DND-41 (cell line): Measurements from ENCODE around the gene TMEM150A.

Source experiments
- ATAC-seq: fragments of 200-7000 bp; cut with Tn5 transposase; 3 replicates; pipeline ENCODE4 v1.9.1; 2021; ENCODE audit warnings: low read depth; ENCODE audit not compliant: insufficient read depth
- DNase-seq: peaks from one replicate; pipeline ENCODE4 v3.0.0-alpha.2; 2020
- H2AFZ ChIP-seq: 2 replicates; pipeline ENCODE4 v1.6.0; 2012; ENCODE audit warnings: low read depth, low read length
- H3K27ac ChIP-seq: 2 replicates; pipeline ENCODE4 v1.5.1; 2012; ENCODE audit warnings: low read length, inconsistent platforms
- H3K27me3 ChIP-seq: fragments of 200-600 bp; sonication (generic); 2 replicates; pipeline ENCODE4 v1.6.0; 2012; ENCODE audit warnings: low read length, mild to moderate bottlenecking, inconsistent platforms; ENCODE audit not compliant: insufficient read depth, poor library complexity
- H3K36me3 ChIP-seq: 2 replicates; pipeline ENCODE4 v1.5.1; 2012; ENCODE audit warnings: low read length, inconsistent platforms; ENCODE audit not compliant: insufficient read depth
- H3K4me1 ChIP-seq: 2 replicates; pipeline ENCODE4 v1.5.1; 2012; ENCODE audit warnings: mild to moderate bottlenecking, low read length; ENCODE audit not compliant: insufficient read depth
- H3K4me2 ChIP-seq: 2 replicates; pipeline ENCODE4 v1.6.0; 2012; ENCODE audit warnings: mild to moderate bottlenecking, moderate library complexity, low read length, inconsistent platforms; ENCODE audit not compliant: insufficient read depth
- H3K4me3 ChIP-seq, 2 experiments: fragments of 200-600 bp in 1 of 2; shearing (Covaris generic) in 1 of 2; 2 replicates each; pipeline ENCODE4 v1.5.1; 2012 to 2016; ENCODE audit warnings: inconsistent platforms in 2 of 2, low read length in 2 of 2, mild to moderate bottlenecking in 2 of 2, low read depth in 1 of 2, moderate library complexity in 1 of 2
- H3K79me2 ChIP-seq: 2 replicates; pipeline ENCODE4 v1.6.0; 2012; ENCODE audit warnings: low read length, inconsistent platforms; ENCODE audit not compliant: insufficient read depth
- H3K9ac ChIP-seq: 2 replicates; pipeline ENCODE4 v1.6.0; 2012; ENCODE audit warnings: low read depth, mild to moderate bottlenecking, inconsistent platforms, low read length, moderate library complexity
- H3K9me3 ChIP-seq: 2 replicates; pipeline ENCODE4 v1.5.1; 2012; ENCODE audit warnings: low read length, moderate library complexity, mild to moderate bottlenecking, inconsistent platforms; ENCODE audit not compliant: insufficient read depth, severe bottlenecking
- H4K20me1 ChIP-seq: 2 replicates; pipeline ENCODE4 v1.6.0; 2012; ENCODE audit warnings: low read length; ENCODE audit not compliant: insufficient read depth
- CTCF ChIP-seq: IDR thresholded peaks from 2 replicates; pipeline ENCODE4 v1.5.1; 2012; ENCODE audit warnings: borderline replicate concordance, low read length, moderate library complexity, mild to moderate bottlenecking; ENCODE audit not compliant: poor library complexity, severe bottlenecking; ENCODE audit errors: extremely low read depth
- EZH2 ChIP-seq: IDR thresholded peaks from 3 replicates; pipeline ENCODE4 v1.6.1; 2012; ENCODE audit warnings: borderline replicate concordance, low read depth, mild to moderate bottlenecking, moderate library complexity, low read length, inconsistent platforms; ENCODE audit not compliant: severe bottlenecking

The TMEM150A gene

GRCh38 chr2:85579266-85579935 is 23.1 kb downstream of the TMEM150A start:
- no peaks in the 10 kb centered on the region for H3K79me2 ChIP-seq
- H3K27me3 ChIP-seq, result peaks cover 24% of the 10 kb centered on the region
- no peak for TF ChIP-seq EZH2
- TF ChIP-seq CTCF, result no peak
- H3K4me2 ChIP-seq, result no peak overlapping the region
- no peak for ATAC-seq
- no peak overlapping the region for H3K4me3 ChIP-seq
- H3K9me3 ChIP-seq, result no peaks in the 10 kb centered on the region
- peaks cover 8% of the 10 kb centered on the region for H3K4me1 ChIP-seq
- no peak for DNase-seq
- no peak overlapping the region; the same call in 1 of the 2 replicates for H2AFZ ChIP-seq
- H3K36me3 ChIP-seq, result no peaks in the 10 kb centered on the region
- no peak overlapping the region for H3K9ac ChIP-seq
- no peak overlapping the region for H3K27ac ChIP-seq
- no peaks in the 10 kb centered on the region for H4K20me1 ChIP-seq

GRCh38 chr2:85578243-85579180 is 24.0 kb downstream of the TMEM150A start:
- no peak for ATAC-seq
- Histone ChIP-seq H3K36me3 (no peaks in the 10 kb centered on the region), H3K79me2 (no peaks in the 10 kb centered on the region), H2AFZ (no peak overlapping the region), H3K4me2 (no peak overlapping the region), H4K20me1 (no peaks in the 10 kb centered on the region), H3K4me3 (no peak overlapping the region), H3K9ac (no peak overlapping the region), H3K27ac (no peak overlapping the region), H3K27me3 (peaks cover 24% of the 10 kb centered on the region), H3K4me1 (peaks cover 1% of the 10 kb centered on the region), H3K9me3 (no peaks in the 10 kb centered on the region)
- TF ChIP-seq EZH2 (no peak), CTCF (no peak)
- DNase-seq, result no peak

GRCh38 chr2:85577386-85578242 is 24.9 kb downstream of the TMEM150A start, which contains the start of gene VAMP8:
Gene VAMP8 (plus strand): TSS chr2:85577586. CDS start chr2:85577647, 61 bp downstream.
- DNase-seq, result no peak

More at GRCh38 chr2:85577386-85578242, 24.9 kb downstream of the TMEM150A start, which contains the start of gene VAMP8:
- Histone ChIP-seq H3K36me3 (no peaks in the 10 kb centered on the region), H3K27ac (no peak within 1 kb of the TSS), H3K4me2 (no peak within 1 kb of the TSS), H3K79me2 (no peaks in the 10 kb centered on the region), H4K20me1 (no peaks in the 10 kb centered on the region), H3K9ac (no peak within 1 kb of the TSS), H3K4me3 (no peak within 1 kb of the TSS), H3K9me3 (no peaks in the 10 kb centered on the region), H2AFZ (no peak within 1 kb of the TSS), H3K27me3 (peaks cover 24% of the 10 kb centered on the region), H3K4me1 (no peaks in the 10 kb centered on the region)
- TF ChIP-seq EZH2 (no peak), CTCF (no peak)
- no peak; the same call in 2 of the 3 replicates for ATAC-seq
